ENCODE measurements around the gene CRPPA. TPM values are rescaled to one million over a fixed set of nuclear protein-coding genes. Genes with fewer than 3 reads are reported as not detected.

Gene CRPPA
- total and polyA plus RNA-seq, 2 donors (not counting 1 experiment from before 2014, with no cell fraction given) = 0.16 to 1.2 TPM

- DNase-seq (no peak), ATAC-seq (ENCODE audit: low read depth) (no peak)
- Histone ChIP-seq H3K9me3 (ENCODE audit: control extremely low read depth in 1 of 3, control insufficient read depth in 2 of 3, insufficient read depth in 1 of 3, low read length in 2 of 3) (peaks cover 1 to 16% (median 12%) of the 10 kb centered on the region in 3 donors), H3K36me3 (replicated peaks in 1 of 2; ENCODE audit: control extremely low read depth in 1 of 2, control insufficient read depth in 1 of 2, extremely low read depth in 1 of 2, insufficient read depth in 2 of 2, low read length in 1 of 2) (no peaks in the 10 kb centered on the region), H3K9ac (ENCODE audit: low read length) (no peak overlapping the region), H3K27me3 (replicated peaks in 1 of 4; ENCODE audit: control extremely low read depth in 1 of 4, control insufficient read depth in 3 of 4, insufficient read depth in 4 of 4, low read length in 3 of 4) (no peaks in the 10 kb centered on the region), H3K4me2 (replicated peaks; ENCODE audit: low read depth, low read length, poor library complexity, severe bottlenecking) (no peak overlapping the region), H3K4me3 (ENCODE audit: control extremely low read depth in 1 of 5, extremely low read depth in 1 of 5, insufficient read depth in 1 of 5, low read depth in 2 of 5, low read length in 4 of 5) (no peak overlapping the region), H3K27ac (ENCODE audit: low read length in 2 of 2) (no peak overlapping the region), H3K79me2 (ENCODE audit: control insufficient read depth, insufficient read depth, low read length) (no peaks in the 10 kb centered on the region), H2AFZ (ENCODE audit: insufficient read depth, low read depth, low read length, poor library complexity, severe bottlenecking) (no peak overlapping the region), H4K20me1 (ENCODE audit: control insufficient read depth, insufficient read depth, low read length, poor library complexity, severe bottlenecking) (no peaks in the 10 kb centered on the region), H3K4me1 (ENCODE audit: control insufficient read depth in 2 of 2, insufficient read depth in 2 of 2, low read length in 2 of 2) (no peaks in the 10 kb centered on the region)
- TF ChIP-seq EZH2 (IDR thresholded peaks at IDR 0.05; ENCODE audit: borderline replicate concordance, insufficient read depth, low read depth, low read length, poor library complexity, severe bottlenecking) = no peak
- no peak for TF ChIP-seq CTCF (IDR thresholded peaks at IDR 0.05)
- no CpG with 5 or more reads among the region's 1 CpG for WGBS (ENCODE audit: insufficient coverage)
- Mint-ChIP-seq H3K27ac (no peak overlapping the region), H3K4me3 (no peak overlapping the region), H3K4me1 (no peaks in the 10 kb centered on the region), H3K9me3 (ENCODE audit: insufficient read depth) (peaks cover 13% of the 10 kb centered on the region), H3K27me3 (no peaks in the 10 kb centered on the region)
- ChIA-PET POLR2A (no interaction called here), CTCF (no interaction called here)
- intact Hi-C loops (cut with micrococcal nuclease) = no loop called here
Observed at GRCh38 chr7:16403475-16403874, 17.9 kb downstream of the CRPPA start.

- H2AFZ ChIP-seq (ENCODE audit: insufficient read depth, low read depth, low read length, poor library complexity, severe bottlenecking) = no peak overlapping the region
- ChIA-PET POLR2A (no interaction called here), CTCF (no interaction called here)
- H4K20me1 ChIP-seq (ENCODE audit: control insufficient read depth, insufficient read depth, low read length, poor library complexity, severe bottlenecking) = no peaks in the 10 kb centered on the region
- H3K4me3 ChIP-seq (ENCODE audit: control extremely low read depth in 1 of 5, extremely low read depth in 1 of 5, insufficient read depth in 1 of 5, low read depth in 2 of 5, low read length in 4 of 5) = no peak overlapping the region
- peaks cover 1 to 18% (median 12%) of the 10 kb centered on the region in 3 donors for H3K9me3 ChIP-seq (ENCODE audit: control extremely low read depth in 1 of 3, control insufficient read depth in 2 of 3, insufficient read depth in 1 of 3, low read length in 2 of 3)
- H3K4me2 ChIP-seq (replicated peaks; ENCODE audit: low read depth, low read length, poor library complexity, severe bottlenecking) = no peak overlapping the region
- Mint-ChIP-seq H3K27ac (no peak overlapping the region), H3K4me1 (no peaks in the 10 kb centered on the region), H3K9me3 (ENCODE audit: insufficient read depth) (peaks cover 13% of the 10 kb centered on the region), H3K27me3 (no peaks in the 10 kb centered on the region), H3K4me3 (no peak overlapping the region)
- no peaks in the 10 kb centered on the region for H3K4me1 ChIP-seq (ENCODE audit: control insufficient read depth in 2 of 2, insufficient read depth in 2 of 2, low read length in 2 of 2)
- no CpG with 5 or more reads among the region's 1 CpG for WGBS (ENCODE audit: insufficient coverage)
- DNase-seq (no peak), ATAC-seq (ENCODE audit: low read depth) (no peak)
- intact Hi-C loops (cut with micrococcal nuclease) = no loop called here
- no peak overlapping the region for H3K9ac ChIP-seq (ENCODE audit: low read length)
- TF ChIP-seq CTCF (IDR thresholded peaks at IDR 0.05) (no peak), EZH2 (IDR thresholded peaks at IDR 0.05; ENCODE audit: borderline replicate concordance, insufficient read depth, low read depth, low read length, poor library complexity, severe bottlenecking) (no peak)
- H3K27ac ChIP-seq (ENCODE audit: low read length in 2 of 2) = no peak overlapping the region
- no peaks in the 10 kb centered on the region for H3K27me3 ChIP-seq (replicated peaks in 1 of 4; ENCODE audit: control extremely low read depth in 1 of 4, control insufficient read depth in 3 of 4, insufficient read depth in 4 of 4, low read length in 3 of 4)
- H3K36me3 ChIP-seq (replicated peaks in 1 of 2; ENCODE audit: control extremely low read depth in 1 of 2, control insufficient read depth in 1 of 2, extremely low read depth in 1 of 2, insufficient read depth in 2 of 2, low read length in 1 of 2) = no peaks in the 10 kb centered on the region
- no peaks in the 10 kb centered on the region for H3K79me2 ChIP-seq (ENCODE audit: control insufficient read depth, insufficient read depth, low read length)
Observed at GRCh38 chr7:16402940-16403339, 18.4 kb downstream of the CRPPA start.
